Hematopoietic multipotent progenitor cell (in vitro differentiated cells): ENCODE results near the gene KRTAP5-7. TPM values are rescaled to one million over a fixed set of nuclear protein-coding genes. Genes with fewer than 3 reads are reported as not detected.
"Not testable (repeated sequence)": the region's sequence is repeated elsewhere in the genome, so short reads cannot be mapped to it uniquely, and the experiment has no call there.

ENCODE experiments used
- DNase-seq, 3 donors: peaks; one replicate each; pipeline ENCODE4 v3.0.0-alpha.2; 2011 to 2015; ENCODE audit warnings: low read depth in 2 of 3, low spot score in 2 of 3
- total RNA-seq: library from RNA; depleted of rRNA; stranded (reverse); fragments of >200 nt; gene quantifications from one replicate; pipeline ENCODE4 v1.2.3, GENCODE V29; 2012

KRTAP5-7 gene
- total RNA-seq, 1 donor, result 0.27 TPM

GRCh38 chr11:71530602-71531001 lies 3.5 kb downstream of the KRTAP5-7 start:
- no peak for DNase-seq

DNA sequence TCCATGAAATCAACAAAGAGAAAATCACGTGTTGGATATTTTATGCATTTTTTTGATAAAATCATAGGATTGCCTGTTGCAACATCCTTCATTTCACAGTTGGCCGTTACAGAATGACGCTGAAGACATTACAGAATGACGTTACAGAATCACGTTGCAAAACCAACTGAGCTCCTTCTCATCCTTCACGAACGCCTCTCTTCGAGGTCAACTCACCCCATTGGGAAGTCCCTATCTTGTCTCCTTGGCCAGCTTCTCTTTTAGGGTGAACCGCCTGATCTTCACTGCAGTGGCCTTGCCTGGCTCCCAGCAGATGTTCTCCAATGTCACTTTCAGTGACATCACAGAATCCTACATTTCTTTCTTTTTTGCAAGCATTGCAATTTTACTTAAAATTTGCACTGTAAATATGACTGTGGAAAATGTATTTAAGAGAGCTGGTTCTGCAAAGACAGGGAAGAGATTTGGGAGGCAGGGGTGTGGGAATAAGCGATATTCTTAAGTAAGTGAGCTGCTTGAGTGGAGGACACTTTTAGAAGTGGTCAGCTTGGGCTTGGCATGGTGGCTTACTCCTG lies 5.1 kb downstream of the KRTAP5-7 start:
- DNase-seq, result no peak

GRCh38 chr11:71534711-71535608 lies 7.9 kb downstream of the KRTAP5-7 start:
- peak in 2 of 3 donors; percentile 14 to 58 for DNase-seq

DNA sequence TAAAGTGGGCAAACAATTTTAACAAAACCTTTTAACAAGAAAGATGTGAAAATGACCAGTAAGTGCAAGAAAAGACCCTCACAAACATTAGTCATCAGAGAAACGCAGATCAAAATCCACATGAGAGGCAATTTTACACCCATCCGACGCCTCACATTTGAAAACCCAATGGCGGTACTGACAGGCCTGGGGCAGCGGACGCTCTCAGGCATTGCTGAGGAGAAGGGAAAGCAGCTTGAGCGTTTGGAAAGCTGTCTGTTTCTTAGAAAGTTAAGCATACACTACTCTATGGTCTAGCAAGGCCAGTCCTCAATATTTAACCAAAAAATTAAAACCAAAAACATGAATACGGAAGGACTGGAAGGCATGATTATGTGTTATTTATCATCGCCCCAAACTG lies 8.8 kb downstream of the KRTAP5-7 start:
- DNase-seq, result no peak

DNA sequence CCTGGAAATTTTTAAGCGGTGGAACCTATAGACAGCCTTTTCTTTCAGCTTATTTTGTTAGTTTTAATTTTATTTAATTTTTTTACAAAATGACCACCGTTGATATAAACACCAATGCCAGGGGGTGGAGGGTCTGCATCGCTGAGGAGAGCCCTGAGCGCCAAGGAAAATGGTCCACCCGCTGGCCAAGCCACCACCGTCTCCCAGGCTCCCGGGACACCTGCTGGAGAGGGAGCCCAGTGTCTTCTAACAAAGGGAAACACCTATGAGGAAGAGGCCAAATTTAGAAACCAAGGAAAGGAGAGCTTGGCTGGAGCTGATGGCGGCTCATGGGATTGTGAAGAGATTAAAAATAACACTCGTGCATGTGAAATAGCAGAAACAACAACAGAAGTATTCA lies 10.5 kb downstream of the KRTAP5-7 start:
- DNase-seq, result no peak

DNA sequence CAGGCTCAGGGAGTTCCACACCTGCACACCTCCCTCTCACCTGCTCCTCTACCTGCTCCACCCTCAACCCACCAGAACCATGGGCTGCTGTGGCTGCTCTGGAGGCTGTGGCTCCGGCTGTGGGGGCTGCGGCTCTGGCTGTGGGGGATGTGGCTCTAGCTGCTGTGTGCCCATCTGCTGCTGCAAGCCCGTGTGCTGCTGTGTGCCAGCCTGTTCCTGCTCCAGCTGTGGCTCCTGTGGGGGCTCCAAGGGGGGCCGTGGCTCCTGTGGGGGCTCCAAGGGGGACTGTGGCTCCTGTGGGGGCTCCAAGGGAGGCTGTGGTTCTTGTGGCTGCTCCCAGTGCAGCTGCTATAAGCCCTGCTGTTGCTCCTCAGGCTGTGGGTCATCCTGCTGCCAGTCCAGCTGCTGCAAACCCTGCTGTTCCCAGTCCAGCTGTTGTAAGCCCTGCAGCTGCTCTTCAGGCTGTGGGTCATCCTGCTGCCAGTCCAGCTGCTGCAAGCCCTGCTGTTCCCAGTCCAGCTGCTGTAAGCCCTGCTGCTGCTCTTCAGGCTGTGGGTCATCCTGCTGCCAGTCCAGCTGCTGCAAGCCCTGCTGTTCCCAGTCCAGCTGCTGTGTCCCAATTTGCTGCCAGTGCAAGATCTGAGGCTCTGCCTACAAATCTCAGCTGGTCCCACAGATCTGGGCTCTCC lies 11.1 kb downstream of the KRTAP5-7 start, which contains the start of gene KRTAP5-8:
Gene KRTAP5-8, plus strand, starts transcription at position 49 of the 689 bp plus-strand sequence. Its CDS starts 31 bp downstream, at position 80.
- DNase-seq, result not testable (repeated sequence)

DNA sequence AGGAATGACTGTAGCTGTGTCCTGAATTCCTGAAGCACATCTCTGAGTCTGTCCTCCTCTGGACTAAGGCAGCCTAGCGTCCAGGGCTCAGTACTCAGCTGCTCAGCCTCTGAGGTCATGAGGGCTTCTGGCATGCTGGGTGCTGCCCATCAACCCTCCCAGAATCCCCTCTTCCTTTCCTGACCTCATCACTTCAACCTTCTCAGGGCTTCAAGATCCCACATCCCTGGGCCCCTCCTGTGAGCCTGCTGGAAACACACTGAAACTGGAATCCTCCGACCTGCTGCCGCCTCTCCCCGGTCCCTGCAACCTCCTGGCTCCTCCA lies 11.6 kb downstream of the KRTAP5-7 start:
- DNase-seq, result no peak

GRCh38 chr11:71539017-71539416 lies 11.9 kb downstream of the KRTAP5-7 start:
- DNase-seq, result no peak

DNA sequence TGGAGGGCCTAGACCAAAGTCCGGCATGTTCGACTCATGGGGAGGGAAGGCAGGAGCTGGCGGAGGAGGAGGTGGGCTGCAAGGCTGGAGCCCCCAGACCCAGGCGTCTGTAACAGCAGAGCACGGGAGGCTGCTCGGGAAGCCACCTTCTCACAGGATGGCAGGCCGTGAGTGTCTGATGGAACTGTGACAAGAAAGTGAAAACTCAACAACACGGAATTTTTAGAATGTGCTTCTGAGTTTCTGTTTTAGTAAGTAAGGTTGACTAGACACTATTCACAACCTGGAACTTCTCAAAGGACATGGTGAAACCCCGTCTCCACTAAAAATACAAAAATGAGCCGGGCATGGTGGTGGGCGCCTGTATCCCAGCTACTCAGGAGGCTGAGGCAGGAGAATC lies 12.9 kb downstream of the KRTAP5-7 start:
- not testable (repeated sequence) for DNase-seq

- not testable (repeated sequence) for DNase-seq
Measured at GRCh38 chr11:71540521-71541304, 13.6 kb downstream of the KRTAP5-7 start.

GRCh38 chr11:71542382-71542781 lies 15.3 kb downstream of the KRTAP5-7 start:
- DNase-seq, result no peak

GRCh38 chr11:71542879-71543777 lies 16.1 kb downstream of the KRTAP5-7 start:
- no peak for DNase-seq

DNA sequence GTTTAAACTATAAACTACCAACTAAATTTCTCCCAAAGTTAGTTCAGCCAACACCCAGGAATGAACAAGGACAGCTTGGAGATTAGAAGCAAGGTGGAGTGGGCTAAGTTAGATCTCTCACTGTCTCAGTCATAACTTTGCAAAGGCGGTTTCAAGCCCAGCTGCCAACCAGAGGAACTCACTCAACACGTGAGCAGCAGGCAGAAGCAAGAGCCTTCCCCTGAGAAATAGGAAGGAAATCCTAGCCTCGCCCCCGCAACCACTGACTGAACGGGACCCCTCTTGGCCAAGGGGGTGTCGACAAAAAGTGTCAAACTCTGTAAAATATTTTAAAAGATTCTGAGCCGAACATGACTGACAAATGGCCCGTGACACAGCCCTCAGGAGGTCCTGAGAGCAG lies 16.8 kb downstream of the KRTAP5-7 start:
- DNase-seq, result peak in 2 of 3 donors; percentile 42 to 84

GRCh38 chr11:71544525-71545214 lies 17.6 kb downstream of the KRTAP5-7 start:
- DNase-seq, result no peak

DNA sequence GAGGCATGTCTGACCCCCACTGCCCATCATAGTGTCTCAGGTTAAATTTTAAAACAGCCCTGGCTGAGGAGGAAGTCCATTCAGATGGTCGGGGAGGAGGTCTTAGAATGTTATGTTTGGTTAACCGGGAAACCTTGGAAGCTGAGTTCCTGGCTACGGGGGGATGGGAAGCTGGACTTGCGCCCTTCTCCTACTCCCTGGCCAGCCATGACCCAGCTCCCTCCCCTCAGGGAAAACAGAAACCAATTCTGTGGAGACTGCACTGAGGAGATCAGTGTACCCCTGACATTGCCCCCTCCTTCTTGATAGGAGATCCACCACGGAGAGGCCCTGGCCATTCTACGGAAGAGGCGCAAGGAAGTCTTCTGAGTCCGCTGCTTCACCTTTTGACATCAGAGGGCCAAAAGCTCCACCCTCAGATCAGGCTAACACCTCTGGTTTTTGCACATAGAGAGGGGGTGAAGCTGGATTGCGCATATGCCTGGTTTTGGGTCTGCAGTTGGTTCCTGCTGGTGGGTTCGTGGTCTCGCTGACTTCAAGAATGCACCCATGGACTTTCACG lies 18.4 kb downstream of the KRTAP5-7 start:
- DNase-seq, result no peak

- no peak for DNase-seq
Measured at GRCh38 chr11:71548120-71548519, 21.1 kb downstream of the KRTAP5-7 start, which contains the start of gene KRTAP5-9. TSS of gene KRTAP5-9 (plus strand) at chr11:71548420. CDS start at chr11:71548658, 238 bp downstream.

- no peak for DNase-seq
Measured at GRCh38 chr11:71548716-71549151, 21.7 kb downstream of the KRTAP5-7 start.

GRCh38 chr11:71551711-71552110 lies 24.6 kb downstream of the KRTAP5-7 start:
- peak in 2 of 3 donors; percentile 26 to 67 for DNase-seq

- no peak for DNase-seq
Measured at GRCh38 chr11:71554996-71555395, 27.9 kb downstream of the KRTAP5-7 start.
